Activated T-helper 1 cell treated with anti-CD3 and anti-CD28 coated beads, Interleukin-12 subunit alpha, Interleukin-12 subunit beta, Interleukin-2, Interleukin-4 antibody, amounts not matched to agents 30 ng/mL and 10 ng/mL and 1 ng/mL, durations not matched to agents 14 hours and 24 hours and 36 hours (primary cell): ENCODE measurements around the gene TTC19. TPM values are rescaled to one million over a fixed set of nuclear protein-coding genes. Genes with fewer than 3 reads are reported as not detected.
A peak's percentile ranks its signal among the peaks of the same experiment; 100 is the strongest.

Experiments used
- DNase-seq: peaks from one replicate; pipeline ENCODE4 v3.0.0; 2021; ENCODE audit warnings: low spot score
- H3K27ac Mint-ChIP-seq: one replicate; pipeline ENCODE4 v1.8.0; 2021; ENCODE audit warnings: mild to moderate bottlenecking, mixed read lengths
- H3K27me3 Mint-ChIP-seq: one replicate; pipeline ENCODE4 v1.8.0; 2022; ENCODE audit warnings: mild to moderate bottlenecking, moderate library complexity, mixed read lengths; ENCODE audit not compliant: insufficient read depth
- H3K36me3 Mint-ChIP-seq: one replicate; pipeline ENCODE4 v1.8.0; 2021; ENCODE audit warnings: low read depth, mixed read lengths
- H3K4me1 Mint-ChIP-seq: one replicate; pipeline ENCODE4 v1.8.0; 2021; ENCODE audit warnings: low read depth, mixed read lengths
- H3K4me3 Mint-ChIP-seq: one replicate; pipeline ENCODE4 v1.8.0; 2021; ENCODE audit warnings: mild to moderate bottlenecking, moderate library complexity, mixed read lengths
- H3K9me3 Mint-ChIP-seq: one replicate; pipeline ENCODE4 v1.8.0; 2021; ENCODE audit warnings: mixed read lengths
- intact Hi-C: fragments of 100-400 bp; cut with micrococcal nuclease; formaldehyde crosslinking; loops from one replicate; pipeline ENCODE4 v1.15.1; 2024
- total RNA-seq: library from RNA; stranded (reverse); gene quantifications from 2 replicates; pipeline ENCODE4 v1.2.3, GENCODE V29; 2022

Gene TTC19
- total RNA-seq, 1 donor from 2014 or later = 40.3 TPM

DNA sequence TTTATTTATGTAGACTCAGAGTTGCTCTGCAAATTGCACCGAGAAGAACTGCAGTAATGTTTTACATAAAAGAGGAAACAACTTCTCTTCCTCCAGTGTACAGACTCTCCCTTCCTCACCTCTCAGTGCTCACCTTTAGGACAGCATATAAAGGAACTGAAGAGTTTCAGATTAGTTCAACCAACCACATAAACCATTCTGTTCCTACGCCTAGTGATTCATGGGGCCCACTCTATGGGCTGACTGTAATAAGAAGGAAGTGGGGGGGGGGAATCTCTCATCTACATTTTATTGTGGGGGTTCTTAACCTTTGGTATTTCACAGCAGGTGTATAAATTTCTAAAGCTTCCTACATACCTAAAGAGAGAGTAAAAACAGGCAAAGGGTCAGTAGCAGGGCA is 18.4 kb upstream of the TTC19 start:
- Mint-ChIP-seq H3K4me3 (no peak overlapping the region), H3K27me3 (no peaks in the 10 kb centered on the region), H3K9me3 (no peaks in the 10 kb centered on the region), H3K36me3 (peaks cover 18% of the 10 kb centered on the region), H3K27ac (no peak overlapping the region), H3K4me1 (peaks cover 15% of the 10 kb centered on the region)
- intact Hi-C loops = loop anchor here (1.0 kb wide), 2 partner anchors 22 to 47 kb away; no protein-coding TSS in a partner anchor
- DNase-seq = no peak

DNA sequence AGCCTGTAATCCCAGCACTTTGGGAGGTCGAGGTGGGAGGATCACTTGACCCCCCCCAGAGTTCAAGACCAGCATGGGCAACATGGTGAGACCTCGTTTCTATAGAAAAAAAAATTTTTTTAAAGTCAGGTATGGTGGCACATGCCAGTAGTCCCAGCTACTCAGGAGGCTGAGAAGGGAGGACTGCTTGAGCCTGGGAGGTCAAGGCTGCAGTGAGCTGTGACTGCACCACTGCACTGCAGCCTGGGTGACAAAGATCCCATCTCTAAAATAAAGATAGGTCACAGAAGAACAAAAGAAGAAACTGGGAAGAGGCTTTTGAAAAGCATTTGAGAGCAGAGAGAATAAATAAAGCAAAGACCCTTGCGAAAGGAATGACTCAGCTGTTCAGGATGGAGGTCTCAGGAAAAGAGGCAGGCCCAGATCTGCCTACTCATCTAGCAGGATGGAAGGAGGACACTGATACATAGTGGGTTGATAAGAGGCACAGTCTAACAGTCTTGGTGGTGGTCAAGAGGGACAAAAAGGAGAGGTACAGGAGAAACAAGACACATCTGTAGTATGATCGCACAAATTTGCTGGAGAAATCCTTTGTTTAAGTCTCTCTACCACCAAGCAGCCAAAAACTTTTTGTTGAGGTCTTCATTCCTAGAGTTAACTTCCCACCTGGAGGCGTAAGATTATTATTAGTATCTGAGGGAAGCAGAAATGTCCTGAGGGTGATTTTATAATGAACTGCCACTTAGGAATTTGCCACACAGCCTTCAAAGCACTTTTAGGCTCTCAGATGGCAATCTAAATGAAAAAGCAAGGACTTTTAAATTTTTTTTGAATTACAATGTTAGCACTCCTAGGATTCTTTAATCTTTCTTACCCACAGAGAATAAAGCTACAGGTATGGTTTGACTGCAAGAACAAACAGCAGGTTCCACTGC is 17.7 kb upstream of the TTC19 start:
- H3K36me3 Mint-ChIP-seq = peaks cover 17% of the 10 kb centered on the region

DNA sequence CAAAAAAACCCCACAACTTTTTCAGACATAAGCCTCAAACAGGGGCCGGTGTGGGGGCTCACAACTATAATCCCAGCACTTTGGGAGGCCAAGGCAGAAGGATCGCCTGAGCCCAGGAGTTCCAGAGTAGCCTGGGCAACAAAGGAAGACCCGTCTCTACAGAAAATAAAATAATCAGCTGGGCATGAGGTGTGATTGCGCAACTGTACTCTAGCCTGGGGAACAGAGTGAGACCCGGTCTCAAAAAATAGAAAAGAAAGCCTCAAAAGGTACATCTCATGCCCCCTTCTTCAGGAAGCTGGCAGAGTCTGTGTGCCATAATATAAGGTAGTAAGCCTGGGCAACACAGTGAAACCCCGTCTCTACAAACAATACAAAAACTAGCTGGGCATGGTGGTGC is 3.3 kb upstream of the TTC19 start:
- H3K4me1 Mint-ChIP-seq = peaks cover 16% of the 10 kb centered on the region
- H3K36me3 Mint-ChIP-seq = peaks cover 10% of the 10 kb centered on the region
- H3K9me3 Mint-ChIP-seq = no peaks in the 10 kb centered on the region
- peaks cover 2% of the 10 kb centered on the region for H3K27me3 Mint-ChIP-seq
- DNase-seq = no peak
- intact Hi-C loops = loop anchor here (5.0 kb wide), 1 partner anchor 299 kb away; the partner anchor contains the start of gene ZNF286A
- no peak overlapping the region for H3K4me3 Mint-ChIP-seq
- H3K27ac Mint-ChIP-seq = no peak overlapping the region

More for the DNA sequence above, 17.7 kb upstream of the TTC19 start:
- DNase-seq = no peak
- Mint-ChIP-seq H3K27ac (no peak overlapping the region), H3K27me3 (no peaks in the 10 kb centered on the region), H3K4me1 (peaks cover 15% of the 10 kb centered on the region), H3K4me3 (no peak overlapping the region), H3K9me3 (no peaks in the 10 kb centered on the region)
- intact Hi-C loops = loop anchor here (1.0 kb wide), 2 partner anchors 23 to 46 kb away; no protein-coding TSS in a partner anchor

GRCh38 chr17:15998031-15998562 is 1.5 kb upstream of the TTC19 start:
- DNase-seq = no peak
- Mint-ChIP-seq H3K9me3 (peaks cover 3% of the 10 kb centered on the region), H3K36me3 (peaks cover 28% of the 10 kb centered on the region), H3K27me3 (peaks cover 2% of the 10 kb centered on the region), H3K4me1 (peaks cover 30% of the 10 kb centered on the region), H3K4me3 (peak overlapping the region; percentile 95), H3K27ac (no peak overlapping the region)
- intact Hi-C loops = loop anchor here (1.0 to 5.0 kb wide), 6 partner anchors 39 to 737 kb away; partner anchors contain the start of genes ADORA2B and ZNF286A

- Mint-ChIP-seq H3K36me3 (peaks cover 44% of the 10 kb centered on the region), H3K27ac (peak overlapping the region; percentile 96), H3K27me3 (no peaks in the 10 kb centered on the region), H3K4me1 (peaks cover 35% of the 10 kb centered on the region), H3K4me3 (peak overlapping the region; percentile 96), H3K9me3 (peaks cover 3% of the 10 kb centered on the region)
- intact Hi-C loops = loop anchor here (1.0 to 5.0 kb wide), 4 partner anchors 28 to 739 kb away; partner anchors contain the start of gene ZNF286A
- DNase-seq = no peak
Observed at GRCh38 chr17:15999974-16000827, 577 bp downstream of the TTC19 start.

DNA sequence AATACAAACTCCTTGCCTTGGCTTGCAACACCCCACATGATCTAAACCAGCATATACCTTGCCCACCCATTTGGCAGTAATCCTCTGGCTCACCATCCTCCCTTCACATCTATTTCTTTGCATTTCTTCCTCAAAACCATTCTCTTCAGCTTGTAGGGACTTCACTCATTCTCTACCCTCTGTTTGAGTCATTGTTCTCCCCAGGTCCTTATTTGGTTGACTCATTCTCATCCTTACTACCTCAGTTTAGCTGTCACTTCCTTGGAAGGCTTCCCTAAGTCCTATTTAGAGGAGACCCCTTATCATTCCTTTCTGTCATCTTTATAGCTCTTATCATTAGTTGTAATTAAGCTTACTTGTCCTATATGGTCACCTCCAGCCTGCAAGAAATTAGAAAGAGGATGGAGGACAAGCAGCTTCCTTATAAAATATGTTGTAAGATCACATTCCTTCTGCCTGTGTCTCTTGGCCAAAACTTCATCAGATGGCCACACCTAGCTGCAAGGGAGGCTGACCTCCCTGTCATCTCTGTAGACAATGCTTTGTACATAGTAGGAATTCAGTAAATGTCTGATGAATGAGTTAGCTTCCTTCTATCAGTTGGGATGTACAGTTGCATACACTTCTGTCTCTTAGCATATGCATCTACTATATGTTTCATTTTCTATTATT is 1.7 kb downstream of the TTC19 start:
- no peak for DNase-seq
- intact Hi-C loops = no loop called here
- H3K4me1 Mint-ChIP-seq = peaks cover 35% of the 10 kb centered on the region
- peaks cover 3% of the 10 kb centered on the region for H3K9me3 Mint-ChIP-seq
- H3K36me3 Mint-ChIP-seq = peaks cover 53% of the 10 kb centered on the region
- H3K4me3 Mint-ChIP-seq = peak overlapping the region; percentile 96
- H3K27me3 Mint-ChIP-seq = no peaks in the 10 kb centered on the region
- peak overlapping the region; percentile 96 for H3K27ac Mint-ChIP-seq

- Mint-ChIP-seq H3K36me3 (peaks cover 61% of the 10 kb centered on the region), H3K4me3 (no peak overlapping the region), H3K27me3 (no peaks in the 10 kb centered on the region), H3K27ac (no peak overlapping the region), H3K9me3 (peaks cover 3% of the 10 kb centered on the region), H3K4me1 (peaks cover 35% of the 10 kb centered on the region)
- intact Hi-C loops = no loop called here
- no peak for DNase-seq
Observed at GRCh38 chr17:16002708-16003260, 3.2 kb downstream of the TTC19 start.

DNA sequence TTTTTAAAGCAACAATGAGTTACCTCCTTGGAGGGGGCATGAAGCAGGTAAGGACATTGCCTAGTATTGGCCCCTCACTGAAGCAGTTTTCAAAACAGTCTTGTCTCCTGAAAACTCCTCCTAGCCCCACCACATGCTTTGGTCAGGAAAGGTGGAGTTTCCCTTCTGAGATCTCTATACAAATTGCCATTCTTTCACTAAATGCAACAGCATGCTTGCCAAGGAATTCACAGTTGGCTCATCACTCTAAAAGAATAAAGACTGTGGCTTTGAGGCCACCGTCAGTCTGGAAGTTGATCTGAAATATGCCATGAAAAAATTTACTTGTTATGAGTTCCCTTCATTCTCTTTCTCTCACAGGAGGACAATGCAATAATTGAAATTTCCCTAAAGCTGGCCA is 4.2 kb downstream of the TTC19 start:
- Mint-ChIP-seq H3K4me1 (peaks cover 44% of the 10 kb centered on the region), H3K4me3 (no peak overlapping the region), H3K9me3 (peaks cover 3% of the 10 kb centered on the region), H3K27ac (no peak overlapping the region), H3K27me3 (no peaks in the 10 kb centered on the region), H3K36me3 (peaks cover 72% of the 10 kb centered on the region)
- intact Hi-C loops = no loop called here
- no peak for DNase-seq

GRCh38 chr17:16005636-16006035 is 6.0 kb downstream of the TTC19 start:
- H3K4me3 Mint-ChIP-seq = no peak overlapping the region
- no peak for DNase-seq
- H3K27ac Mint-ChIP-seq = no peak overlapping the region
- H3K9me3 Mint-ChIP-seq = peaks cover 3% of the 10 kb centered on the region
- intact Hi-C loops = no loop called here
- no peaks in the 10 kb centered on the region for H3K27me3 Mint-ChIP-seq
- peaks cover 35% of the 10 kb centered on the region for H3K4me1 Mint-ChIP-seq
- peaks cover 72% of the 10 kb centered on the region for H3K36me3 Mint-ChIP-seq

GRCh38 chr17:16007439-16007838 is 7.8 kb downstream of the TTC19 start:
- Mint-ChIP-seq H3K4me3 (no peak overlapping the region), H3K9me3 (no peaks in the 10 kb centered on the region), H3K4me1 (peaks cover 28% of the 10 kb centered on the region), H3K36me3 (peaks cover 62% of the 10 kb centered on the region), H3K27ac (peak overlapping the region; percentile 26), H3K27me3 (no peaks in the 10 kb centered on the region)
- intact Hi-C loops = loop anchor here (1.0 kb wide), 1 partner anchor 20 kb away; no protein-coding TSS in a partner anchor
- DNase-seq = no peak

- no peak overlapping the region for H3K4me3 Mint-ChIP-seq
- H3K27ac Mint-ChIP-seq = no peak overlapping the region
- no peaks in the 10 kb centered on the region for H3K9me3 Mint-ChIP-seq
- H3K36me3 Mint-ChIP-seq = peaks cover 32% of the 10 kb centered on the region
- H3K27me3 Mint-ChIP-seq = no peaks in the 10 kb centered on the region
- peaks cover 11% of the 10 kb centered on the region for H3K4me1 Mint-ChIP-seq
- intact Hi-C loops = no loop called here
- no peak for DNase-seq
Observed at GRCh38 chr17:16013943-16014407, 14.4 kb downstream of the TTC19 start.

GRCh38 chr17:16019347-16019746 is 19.7 kb downstream of the TTC19 start:
- Mint-ChIP-seq H3K4me3 (no peak overlapping the region), H3K27me3 (no peaks in the 10 kb centered on the region), H3K4me1 (peaks cover 23% of the 10 kb centered on the region), H3K27ac (no peak overlapping the region), H3K36me3 (peaks cover 37% of the 10 kb centered on the region), H3K9me3 (no peaks in the 10 kb centered on the region)
- DNase-seq = no peak
- intact Hi-C loops = no loop called here
